Stomach (tissue), 4 donors: ENCODE measurements around the gene ADAM11.

ENCODE experiments used
- EP300 ChIP-seq: sonication (generic); formaldehyde crosslinking; IDR thresholded peaks from one replicate; pipeline ENCODE4 v1.6.1; 2017; ENCODE audit warnings: antibody characterized with exemption
- POLR2A ChIP-seq, 4 donors: fragments of 450-650 bp; IDR thresholded peaks; one replicate each; pipeline ENCODE4 v1.6.1; 2016; ENCODE audit warnings: antibody characterized with exemption in 4 of 4, control low read depth in 2 of 4, mild to moderate bottlenecking in 1 of 4, moderate library complexity in 1 of 4
- POLR2AphosphoS5 ChIP-seq, 3 donors: sonication (generic); formaldehyde crosslinking; IDR thresholded peaks; one replicate each; pipeline ENCODE4 v1.6.1; 2016; ENCODE audit warnings: antibody characterized with exemption in 3 of 3
- TF ChIP-seq, protein P1 (sequence below), 7 experiments: fragments of 450-650 bp in 4 of 7; fragments of 200-600 bp in 3 of 7; sonication (generic) in 3 of 7; IDR thresholded peaks; one replicate each; pipeline ENCODE4 v1.5.1; 2016 to 2019; ENCODE audit warnings: antibody characterized with exemption in 7 of 7, control low read depth in 2 of 7, mild to moderate bottlenecking in 1 of 7

DNA sequence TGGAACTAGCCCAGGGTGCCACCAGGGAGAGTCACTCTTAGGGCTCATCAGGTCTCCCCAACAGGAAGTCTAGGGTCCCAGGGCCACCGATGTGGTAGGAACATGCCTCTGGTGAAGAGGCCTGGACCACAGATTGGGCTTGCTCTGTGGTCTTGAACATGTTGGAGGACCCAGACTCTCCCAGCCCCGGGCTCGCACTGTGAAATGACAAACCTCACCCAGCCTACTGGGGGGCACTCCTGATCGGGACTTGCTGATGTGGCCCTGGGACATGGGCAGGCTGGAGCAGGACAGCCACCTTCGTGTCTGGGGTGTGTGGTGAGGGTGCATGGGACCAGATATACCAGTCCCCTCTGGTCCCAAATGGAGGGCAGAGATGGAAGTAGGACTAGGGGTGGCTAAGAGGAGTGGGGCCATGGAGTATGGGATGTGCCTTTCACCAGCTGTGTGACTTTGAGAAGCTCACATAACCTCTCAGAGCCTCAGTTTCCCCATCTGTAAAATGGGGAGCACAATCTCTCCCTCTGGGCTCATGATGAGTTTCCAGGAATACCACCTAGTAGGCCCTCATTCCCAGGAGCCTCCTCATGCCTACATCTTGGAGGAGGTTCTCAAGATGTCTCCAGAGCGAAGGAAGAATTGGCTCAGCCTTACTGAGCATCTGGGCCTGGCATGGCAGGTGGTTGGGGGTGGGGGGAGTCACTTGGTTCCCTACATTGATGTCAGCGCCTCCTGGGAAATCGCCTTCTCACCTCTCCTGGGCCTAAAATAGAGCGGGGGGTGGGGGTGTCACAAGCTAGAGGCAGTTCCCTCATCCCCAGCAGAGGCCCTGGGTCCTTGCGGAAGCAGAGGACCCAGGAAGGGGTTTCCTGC, 1.5 kb upstream of the ADAM11 start:
- TF ChIP-seq POLR2A (IDR thresholded peaks at IDR 0.05): no peak
- TF ChIP-seq, protein P1, sequence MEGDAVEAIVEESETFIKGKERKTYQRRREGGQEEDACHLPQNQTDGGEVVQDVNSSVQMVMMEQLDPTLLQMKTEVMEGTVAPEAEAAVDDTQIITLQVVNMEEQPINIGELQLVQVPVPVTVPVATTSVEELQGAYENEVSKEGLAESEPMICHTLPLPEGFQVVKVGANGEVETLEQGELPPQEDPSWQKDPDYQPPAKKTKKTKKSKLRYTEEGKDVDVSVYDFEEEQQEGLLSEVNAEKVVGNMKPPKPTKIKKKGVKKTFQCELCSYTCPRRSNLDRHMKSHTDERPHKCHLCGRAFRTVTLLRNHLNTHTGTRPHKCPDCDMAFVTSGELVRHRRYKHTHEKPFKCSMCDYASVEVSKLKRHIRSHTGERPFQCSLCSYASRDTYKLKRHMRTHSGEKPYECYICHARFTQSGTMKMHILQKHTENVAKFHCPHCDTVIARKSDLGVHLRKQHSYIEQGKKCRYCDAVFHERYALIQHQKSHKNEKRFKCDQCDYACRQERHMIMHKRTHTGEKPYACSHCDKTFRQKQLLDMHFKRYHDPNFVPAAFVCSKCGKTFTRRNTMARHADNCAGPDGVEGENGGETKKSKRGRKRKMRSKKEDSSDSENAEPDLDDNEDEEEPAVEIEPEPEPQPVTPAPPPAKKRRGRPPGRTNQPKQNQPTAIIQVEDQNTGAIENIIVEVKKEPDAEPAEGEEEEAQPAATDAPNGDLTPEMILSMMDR (IDR thresholded peaks at IDR 0.05): no peak
- TF ChIP-seq EP300: no peak
- TF ChIP-seq POLR2AphosphoS5 (IDR thresholded peaks at IDR 0.05): no peak
